ENCODE measurements around the gene DSTYK.
"Not testable (repeated sequence)": the region's sequence is repeated elsewhere in the genome, so short reads cannot be mapped to it uniquely, and the experiment has no call there.

Gene DSTYK

GRCh38 chr1:205235951-205236350 is 24.4 kb upstream of the DSTYK start:
- Histone ChIP-seq H3K9me3 (replicated peaks in 1 of 11) (no peaks in the 10 kb centered on the region), H3K27me3 (peaks cover 0 to 9% (median 4%) of the 10 kb centered on the region in 11 experiments; a peak in 5 of 22 replicates), H4K20me1 (no peaks in the 10 kb centered on the region), H3K4me2 (no peak overlapping the region), H3K4me3 (no peak overlapping the region), H3K36me3 (no peaks in the 10 kb centered on the region), H3K4me1 (peaks cover 16 to 35% (median 33%) of the 10 kb centered on the region in 10 experiments), H3K9ac (no peak overlapping the region), H3K27ac (no peak overlapping the region)
- TF ChIP-seq Cebpa-rat (IDR thresholded peaks at IDR 0.05), result no peak

GRCh38 chr1:205233986-205234385 is 22.5 kb upstream of the DSTYK start:
- not testable (repeated sequence) for H3K9ac ChIP-seq; H3K36me3 ChIP-seq; H3K4me3 ChIP-seq; H3K4me2 ChIP-seq; H3K9me3 ChIP-seq (replicated peaks in 1 of 11); H3K27ac ChIP-seq; H4K20me1 ChIP-seq
- Histone ChIP-seq H3K4me1 (peaks cover 30 to 37% (median 35%) of the 10 kb centered on the region in 10 experiments), H3K27me3 (peaks cover 15 to 26% (median 20%) of the 10 kb centered on the region in 11 experiments)

GRCh38 chr1:205232945-205233397 is 21.5 kb upstream of the DSTYK start:
- no peak overlapping the region for H3K9ac ChIP-seq
- H3K4me1 ChIP-seq, result peaks cover 34 to 40% (median 36%) of the 10 kb centered on the region in 10 experiments
- no peak overlapping the region for H3K4me3 ChIP-seq
- H3K4me2 ChIP-seq, result peak overlapping the region in 1 of 11 experiments; percentile 12; a peak in 1 of 22 replicates
- H4K20me1 ChIP-seq, result peaks cover 0 to 6% (median 0%) of the 10 kb centered on the region in 11 experiments; a peak in 6 of 22 replicates
- H3K27me3 ChIP-seq, result peaks cover 25 to 36% (median 30%) of the 10 kb centered on the region in 11 experiments
- no peak overlapping the region for H3K27ac ChIP-seq
- no peak for TF ChIP-seq Cebpa-rat (IDR thresholded peaks at IDR 0.05)
- H3K36me3 ChIP-seq, result no peaks in the 10 kb centered on the region
- H3K9me3 ChIP-seq (replicated peaks in 1 of 11), result no peaks in the 10 kb centered on the region

- H3K4me3 ChIP-seq, result no peak overlapping the region
- H3K9me3 ChIP-seq (replicated peaks in 1 of 11), result no peaks in the 10 kb centered on the region
- TF ChIP-seq Cebpa-rat (IDR thresholded peaks at IDR 0.05), result no peak
- H3K4me2 ChIP-seq, result no peak overlapping the region
- H3K9ac ChIP-seq, result no peak overlapping the region
- H4K20me1 ChIP-seq, result peaks cover 0 to 6% (median 0%) of the 10 kb centered on the region in 11 experiments; a peak in 6 of 22 replicates
- no peak overlapping the region for H3K27ac ChIP-seq
- no peaks in the 10 kb centered on the region for H3K36me3 ChIP-seq
- peaks cover 32 to 43% (median 37%) of the 10 kb centered on the region in 11 experiments for H3K27me3 ChIP-seq
- peaks cover 29 to 36% (median 32%) of the 10 kb centered on the region in 10 experiments for H3K4me1 ChIP-seq
These were observed 20.8 kb upstream of the DSTYK start for GRCh38 chr1:205232127-205232820.

DNA sequence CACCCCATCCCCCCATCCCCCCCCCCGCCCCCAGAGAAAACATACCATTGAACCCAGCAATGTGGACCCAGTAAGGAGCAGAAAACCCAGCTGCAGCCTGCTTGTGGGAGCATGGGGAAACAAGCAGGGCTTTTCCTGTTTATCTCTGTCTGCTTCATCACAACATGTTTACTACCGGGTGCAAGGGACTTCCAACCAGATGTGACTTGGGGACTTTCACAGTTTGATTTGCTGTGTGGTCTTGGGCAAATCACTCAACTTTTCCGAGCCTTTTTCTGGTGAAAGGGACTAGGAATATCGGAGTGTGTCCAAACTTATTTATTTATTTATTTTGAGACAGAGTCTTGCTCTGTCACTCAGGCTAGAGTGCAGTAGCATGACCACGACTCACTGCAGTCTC is 19.5 kb upstream of the DSTYK start:
- Histone ChIP-seq H3K9ac (no peak overlapping the region), H3K36me3 (no peaks in the 10 kb centered on the region), H3K4me1 (peaks cover 28 to 40% (median 31%) of the 10 kb centered on the region in 10 experiments), H3K27ac (no peak overlapping the region), H3K27me3 (peaks cover 43 to 56% (median 48%) of the 10 kb centered on the region in 11 experiments), H3K4me2 (no peak overlapping the region), H4K20me1 (peaks cover 0 to 6% (median 0%) of the 10 kb centered on the region in 11 experiments; a peak in 6 of 22 replicates), H3K4me3 (no peak overlapping the region), H3K9me3 (replicated peaks in 1 of 11) (no peaks in the 10 kb centered on the region)
- no peak for TF ChIP-seq Cebpa-rat (IDR thresholded peaks at IDR 0.05)

- no peak for TF ChIP-seq Cebpa-rat (IDR thresholded peaks at IDR 0.05)
- H3K4me2 ChIP-seq, result peak overlapping the region; percentile 18 to 59 (median 39); a peak in 21 of 22 replicates
- H3K4me1 ChIP-seq, result peaks cover 28 to 40% (median 31%) of the 10 kb centered on the region in 10 experiments
- H3K9me3 ChIP-seq (replicated peaks in 1 of 11), result no peaks in the 10 kb centered on the region
- H3K4me3 ChIP-seq, result no peak overlapping the region
- H3K9ac ChIP-seq, result no peak overlapping the region
- no peaks in the 10 kb centered on the region for H3K36me3 ChIP-seq
- H3K27me3 ChIP-seq, result peaks cover 43 to 63% (median 56%) of the 10 kb centered on the region in 11 experiments
- peaks cover 0 to 6% (median 0%) of the 10 kb centered on the region in 11 experiments; a peak in 6 of 22 replicates for H4K20me1 ChIP-seq
- no peak overlapping the region for H3K27ac ChIP-seq
These were observed 18.6 kb upstream of the DSTYK start for GRCh38 chr1:205229916-205230700.

GRCh38 chr1:205229399-205229871 is 17.9 kb upstream of the DSTYK start:
- no peaks in the 10 kb centered on the region for H3K9me3 ChIP-seq (replicated peaks in 1 of 11)
- peaks cover 0 to 6% (median 0%) of the 10 kb centered on the region in 11 experiments; a peak in 6 of 22 replicates for H4K20me1 ChIP-seq
- peak overlapping the region; percentile 89 to 99 (median 96) for H3K4me2 ChIP-seq
- H3K9ac ChIP-seq, result no peak overlapping the region
- peak overlapping the region in 3 of 10 experiments; percentile 72 to 80 (median 72); a peak in 3 of 20 replicates for H3K4me3 ChIP-seq
- H3K36me3 ChIP-seq, result no peaks in the 10 kb centered on the region
- no peak for TF ChIP-seq Cebpa-rat (IDR thresholded peaks at IDR 0.05)
- peaks cover 28 to 40% (median 31%) of the 10 kb centered on the region in 10 experiments for H3K4me1 ChIP-seq
- no peak overlapping the region for H3K27ac ChIP-seq
- H3K27me3 ChIP-seq, result peaks cover 43 to 64% (median 59%) of the 10 kb centered on the region in 11 experiments

DNA sequence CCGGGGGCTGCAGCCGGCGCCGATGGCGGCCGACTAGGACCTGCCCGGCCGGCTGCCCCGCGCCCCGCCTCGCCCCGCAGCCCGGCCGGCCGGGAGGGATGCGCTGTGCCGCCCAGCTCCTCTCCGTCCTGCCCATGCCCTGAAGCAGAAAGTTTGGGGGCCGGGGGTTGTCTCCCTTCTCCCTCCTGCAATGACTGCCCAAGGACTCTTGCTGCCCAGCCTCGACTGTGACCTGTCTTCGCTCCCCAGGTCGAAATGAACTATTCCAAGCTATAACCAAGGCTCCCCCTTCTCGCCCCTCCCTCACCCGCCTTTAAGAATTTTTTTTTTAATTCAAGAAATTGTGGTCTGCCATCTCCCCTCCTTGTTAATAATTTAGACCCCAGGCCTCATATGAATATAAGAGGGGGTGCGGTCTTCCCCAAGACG is 16.6 kb upstream of the DSTYK start:
- TF ChIP-seq Cebpa-rat (IDR thresholded peaks at IDR 0.05), result no peak
- peaks cover 28 to 40% (median 31%) of the 10 kb centered on the region in 10 experiments for H3K4me1 ChIP-seq
- peak overlapping the region; percentile 89 to 99 (median 96) for H3K4me2 ChIP-seq
- no peak overlapping the region for H3K27ac ChIP-seq
- H3K36me3 ChIP-seq, result no peaks in the 10 kb centered on the region
- no peaks in the 10 kb centered on the region for H3K9me3 ChIP-seq (replicated peaks in 1 of 11)
- peaks cover 43 to 64% (median 59%) of the 10 kb centered on the region in 11 experiments for H3K27me3 ChIP-seq
- H3K4me3 ChIP-seq, result peak overlapping the region; percentile 64 to 80 (median 72)
- H3K9ac ChIP-seq, result peak overlapping the region; percentile 16 to 73 (median 65)
- H4K20me1 ChIP-seq, result peaks cover 0 to 6% (median 0%) of the 10 kb centered on the region in 11 experiments; a peak in 6 of 22 replicates

All from BLaER1 treated with 17β-estradiol and CSF1 and Interleukin-3, amounts not matched to agents 10 nM and 100 nM (cell line).